SK-N-SH (cell line): ENCODE data around the gene POU2F3. TPM values are rescaled to one million over a fixed set of nuclear protein-coding genes. Genes with fewer than 3 reads are reported as not detected.

Experiments
- CTCF ChIA-PET: fragments of 300-600, 350-600 bp; formaldehyde crosslinking; extraction: SDS; loops from one replicate; lab custom pipeline; 2021; lab: Yijun Ruan, JAX
- POLR2A ChIA-PET: fragments of 350-600 bp; sonication (Branson Sonifier 250); formaldehyde crosslinking; extraction: SDS; loops from one replicate; lab custom pipeline; 2020; ENCODE audit warnings: antibody characterized with exemption, inconsistent platforms; lab: Yijun Ruan, JAX
- DNase-seq: peaks from one replicate; pipeline ENCODE4 v3.0.0; 2012
- H2AFZ ChIP-seq: fragments of 200-600 bp; sonication (generic); 2 replicates; pipeline ENCODE4 v1.8.1; 2016; ENCODE audit warnings: antibody characterized with exemption, mild to moderate bottlenecking, low read depth
- H3F3A ChIP-seq: fragments of 200-600 bp; sonication (generic); replicated peaks from 2 replicates; pipeline ENCODE3; 2016; ENCODE audit warnings: antibody characterized with exemption, mild to moderate bottlenecking; ENCODE audit not compliant: insufficient read depth
- H3K27ac ChIP-seq, 2 experiments: fragments of 200-500 bp in 1 of 2; fragments of 200-600 bp in 1 of 2; sonication (Bioruptor generic) in 1 of 2; sonication (generic), shearing (Covaris generic) in 1 of 2; 2 replicates each; pipeline versions ENCODE4 v1.5.1 to v1.6.1; 2014 to 2016; ENCODE audit warnings: low read depth in 2 of 2, inconsistent platforms in 1 of 2, low read length in 1 of 2, mild to moderate bottlenecking in 1 of 2, mixed read lengths in 1 of 2
- H3K27me3 ChIP-seq: fragments of 200-600 bp; sonication (generic), shearing (Covaris generic); 2 replicates; pipeline ENCODE4 v1.6.1; 2016; ENCODE audit warnings: mixed run types; ENCODE audit not compliant: insufficient read depth
- H3K36me3 ChIP-seq, 2 experiments: fragments of 200-500 bp in 1 of 2; fragments of 200-600 bp in 1 of 2; sonication (Bioruptor generic) in 1 of 2; sonication (generic) in 1 of 2; replicated peaks in 1 of 2; 2 replicates each; pipeline versions ENCODE3 to v1.5.1; 2014 to 2016; ENCODE audit warnings: low read length in 1 of 2, mild to moderate bottlenecking in 1 of 2; ENCODE audit not compliant: insufficient read depth in 2 of 2, control insufficient read depth in 1 of 2
- H3K4me1 ChIP-seq, 2 experiments: fragments of 200-500 bp in 1 of 2; fragments of 200-600 bp in 1 of 2; sonication (Bioruptor generic) in 1 of 2; sonication (generic), shearing (Covaris generic) in 1 of 2; 2 replicates each; pipeline versions ENCODE4 v1.5.1 to v1.6.1; 2014 to 2016; ENCODE audit warnings: low read depth in 1 of 2, low read length in 1 of 2, mixed run types in 1 of 2; ENCODE audit not compliant: insufficient read depth in 2 of 2, control insufficient read depth in 1 of 2
- H3K4me2 ChIP-seq: fragments of 200-600 bp; sonication (generic), shearing (Covaris generic); 2 replicates; pipeline ENCODE4 v1.6.1; 2017; ENCODE audit warnings: mixed run types
- H3K4me3 ChIP-seq, 2 experiments: fragments of 200-500 bp in 1 of 2; fragments of 200-600 bp in 1 of 2; sonication (Bioruptor generic) in 1 of 2; sonication (generic), shearing (Covaris generic) in 1 of 2; 2 replicates each; pipeline versions ENCODE4 v1.5.1 to v1.8.1; 2014 to 2016; ENCODE audit warnings: low read depth in 2 of 2, inconsistent platforms in 1 of 2, low read length in 1 of 2, mild to moderate bottlenecking in 1 of 2, mixed read lengths in 1 of 2, moderate library complexity in 1 of 2
- H3K79me2 ChIP-seq: fragments of 200-600 bp; sonication (generic); 2 replicates; pipeline ENCODE4 v1.8.1; 2017; ENCODE audit warnings: mild to moderate bottlenecking; ENCODE audit not compliant: insufficient read depth
- H3K9ac ChIP-seq: fragments of 200-600 bp; sonication (generic); 2 replicates; pipeline ENCODE4 v1.6.1; 2017; ENCODE audit warnings: mixed run types
- H3K9me2 ChIP-seq: fragments of 200-600 bp; sonication (generic); 2 replicates; pipeline ENCODE4 v1.6.1; 2017; ENCODE audit warnings: mixed run types
- H3K9me3 ChIP-seq: fragments of 200-600 bp; sonication (generic); 2 replicates; pipeline ENCODE4 v1.6.1; 2017; ENCODE audit warnings: mixed run types, mild to moderate bottlenecking, moderate library complexity
- H4K20me1 ChIP-seq: fragments of 200-600 bp; sonication (generic); 2 replicates; pipeline ENCODE4 v1.6.1; 2017; ENCODE audit warnings: mild to moderate bottlenecking, mixed run types; ENCODE audit not compliant: insufficient read depth
- ELF1 ChIP-seq: IDR thresholded peaks from 2 replicates; pipeline ENCODE4 v1.4.0; 2012
- EP300 ChIP-seq, 2 experiments: IDR thresholded peaks; 2 replicates each; pipeline versions ENCODE4 v1.4.0 to v1.6.1; 2012; ENCODE audit warnings: borderline replicate concordance in 1 of 2, low read depth in 1 of 2, low read length in 1 of 2
- FOSL2 ChIP-seq: IDR thresholded peaks from 2 replicates; pipeline ENCODE4 v1.4.0; 2012; ENCODE audit warnings: low read depth, mild to moderate bottlenecking, moderate library complexity, borderline replicate concordance
- IRF3 ChIP-seq: fragments of 150-350 bp; IDR thresholded peaks from 2 replicates; pipeline ENCODE4 v1.6.1; 2016; ENCODE audit warnings: mild to moderate bottlenecking, low read depth, low read length
- JUND ChIP-seq: IDR thresholded peaks from 2 replicates; pipeline ENCODE4 v1.4.0; 2012
- NFIC ChIP-seq: IDR thresholded peaks from 2 replicates; pipeline ENCODE4 v1.4.0; 2012; ENCODE audit warnings: borderline replicate concordance
- RFX5 ChIP-seq: IDR thresholded peaks from 2 replicates; pipeline ENCODE4 v1.6.1; 2012; ENCODE audit warnings: mild to moderate bottlenecking, improper control_type of control experiment, low read length
- SIN3A ChIP-seq: IDR thresholded peaks from 2 replicates; pipeline ENCODE4 v1.6.1; 2012; ENCODE audit warnings: low read depth, mild to moderate bottlenecking, low read length, moderate library complexity, borderline replicate concordance
- TCF12 ChIP-seq: IDR thresholded peaks from 2 replicates; pipeline ENCODE4 v1.4.0; 2012
- WGBS: methylation state at CpG from one replicate; pipeline ENCODE4 v1.1.6; 2017; ENCODE audit warnings: low lambda C conversion rate; 5-methylcytosine and 5-hydroxymethylcytosine counted together
- polyA plus RNA-seq, 3 experiments: library from polyadenylated mRNA; depleted of rRNA; stranded (reverse); fragments of >200 nt; gene quantifications; 2 replicates each; pipeline ENCODE4 v1.2.3, GENCODE V29; 2012
- TF ChIP-seq, protein P1 (sequence below): fragments of 200-600 bp; sonication (generic); IDR thresholded peaks from 2 replicates; pipeline ENCODE4 v1.6.1; 2017; ENCODE audit warnings: antibody characterized with exemption, mild to moderate bottlenecking, moderate library complexity
- TF ChIP-seq, protein P2 (sequence below): IDR thresholded peaks from 2 replicates; pipeline ENCODE4 v1.4.0; 2012; ENCODE audit warnings: low read depth, borderline replicate concordance

Gene POU2F3
- polyA plus RNA-seq, 1 of the 3 experiments (the other 2 are of a cell fraction) = 0.02 TPM

DNA sequence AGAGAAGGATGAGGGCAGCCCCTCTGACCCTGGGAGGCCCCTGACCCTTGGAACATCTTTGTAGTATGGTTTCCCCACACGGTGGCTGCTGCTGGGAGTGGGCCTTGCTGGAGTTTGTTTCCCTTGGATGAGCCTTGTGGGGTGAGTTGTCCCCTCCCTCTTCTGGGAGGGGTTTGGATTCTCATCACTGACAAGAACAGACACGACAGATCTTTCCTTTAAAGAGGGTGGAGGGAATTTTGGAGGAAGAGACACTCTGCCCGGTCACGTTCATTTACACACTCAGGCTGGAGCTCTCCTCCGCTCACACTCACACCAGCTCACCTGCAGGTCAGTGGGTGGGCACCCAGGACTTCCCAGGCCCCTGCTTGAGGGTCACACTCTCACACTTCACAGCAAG is 31.7 kb downstream of the POU2F3 start:
- Histone ChIP-seq H3K9ac (no peak overlapping the region), H3K36me3 (no peaks in the 10 kb centered on the region), H3K79me2 (no peaks in the 10 kb centered on the region), H3F3A (no peaks in the 10 kb centered on the region), H3K4me3 (no peak overlapping the region), H3K9me2 (no peaks in the 10 kb centered on the region), H2AFZ (no peak overlapping the region), H3K9me3 (no peaks in the 10 kb centered on the region), H3K27ac (no peak overlapping the region), H3K4me1 (no peaks in the 10 kb centered on the region), H3K4me2 (no peak overlapping the region), H3K27me3 (no peaks in the 10 kb centered on the region; the same call in 1 of the 2 replicates), H4K20me1 (no peaks in the 10 kb centered on the region)
- TF ChIP-seq NFIC = no peak
- TF ChIP-seq IRF3 = no peak
- TF ChIP-seq EP300 (IDR thresholded peaks at IDR 0.05; ENCODE audit: borderline replicate concordance in 1 of 2, low read depth in 1 of 2, low read length in 1 of 2) = no peak
- TF ChIP-seq, protein P1, sequence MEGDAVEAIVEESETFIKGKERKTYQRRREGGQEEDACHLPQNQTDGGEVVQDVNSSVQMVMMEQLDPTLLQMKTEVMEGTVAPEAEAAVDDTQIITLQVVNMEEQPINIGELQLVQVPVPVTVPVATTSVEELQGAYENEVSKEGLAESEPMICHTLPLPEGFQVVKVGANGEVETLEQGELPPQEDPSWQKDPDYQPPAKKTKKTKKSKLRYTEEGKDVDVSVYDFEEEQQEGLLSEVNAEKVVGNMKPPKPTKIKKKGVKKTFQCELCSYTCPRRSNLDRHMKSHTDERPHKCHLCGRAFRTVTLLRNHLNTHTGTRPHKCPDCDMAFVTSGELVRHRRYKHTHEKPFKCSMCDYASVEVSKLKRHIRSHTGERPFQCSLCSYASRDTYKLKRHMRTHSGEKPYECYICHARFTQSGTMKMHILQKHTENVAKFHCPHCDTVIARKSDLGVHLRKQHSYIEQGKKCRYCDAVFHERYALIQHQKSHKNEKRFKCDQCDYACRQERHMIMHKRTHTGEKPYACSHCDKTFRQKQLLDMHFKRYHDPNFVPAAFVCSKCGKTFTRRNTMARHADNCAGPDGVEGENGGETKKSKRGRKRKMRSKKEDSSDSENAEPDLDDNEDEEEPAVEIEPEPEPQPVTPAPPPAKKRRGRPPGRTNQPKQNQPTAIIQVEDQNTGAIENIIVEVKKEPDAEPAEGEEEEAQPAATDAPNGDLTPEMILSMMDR = no peak
- TF ChIP-seq RFX5 = no peak
- TF ChIP-seq, protein P2, sequence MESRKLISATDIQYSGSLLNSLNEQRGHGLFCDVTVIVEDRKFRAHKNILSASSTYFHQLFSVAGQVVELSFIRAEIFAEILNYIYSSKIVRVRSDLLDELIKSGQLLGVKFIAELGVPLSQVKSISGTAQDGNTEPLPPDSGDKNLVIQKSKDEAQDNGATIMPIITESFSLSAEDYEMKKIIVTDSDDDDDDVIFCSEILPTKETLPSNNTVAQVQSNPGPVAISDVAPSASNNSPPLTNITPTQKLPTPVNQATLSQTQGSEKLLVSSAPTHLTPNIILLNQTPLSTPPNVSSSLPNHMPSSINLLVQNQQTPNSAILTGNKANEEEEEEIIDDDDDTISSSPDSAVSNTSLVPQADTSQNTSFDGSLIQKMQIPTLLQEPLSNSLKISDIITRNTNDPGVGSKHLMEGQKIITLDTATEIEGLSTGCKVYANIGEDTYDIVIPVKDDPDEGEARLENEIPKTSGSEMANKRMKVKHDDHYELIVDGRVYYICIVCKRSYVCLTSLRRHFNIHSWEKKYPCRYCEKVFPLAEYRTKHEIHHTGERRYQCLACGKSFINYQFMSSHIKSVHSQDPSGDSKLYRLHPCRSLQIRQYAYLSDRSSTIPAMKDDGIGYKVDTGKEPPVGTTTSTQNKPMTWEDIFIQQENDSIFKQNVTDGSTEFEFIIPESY = no peak
- no peak for TF ChIP-seq TCF12
- WGBS = 78% methylated on average over 4 of the region's 5 CpGs
- no peak for DNase-seq
- CTCF ChIA-PET = no interaction called here
- POLR2A ChIA-PET = no interaction called here

DNA sequence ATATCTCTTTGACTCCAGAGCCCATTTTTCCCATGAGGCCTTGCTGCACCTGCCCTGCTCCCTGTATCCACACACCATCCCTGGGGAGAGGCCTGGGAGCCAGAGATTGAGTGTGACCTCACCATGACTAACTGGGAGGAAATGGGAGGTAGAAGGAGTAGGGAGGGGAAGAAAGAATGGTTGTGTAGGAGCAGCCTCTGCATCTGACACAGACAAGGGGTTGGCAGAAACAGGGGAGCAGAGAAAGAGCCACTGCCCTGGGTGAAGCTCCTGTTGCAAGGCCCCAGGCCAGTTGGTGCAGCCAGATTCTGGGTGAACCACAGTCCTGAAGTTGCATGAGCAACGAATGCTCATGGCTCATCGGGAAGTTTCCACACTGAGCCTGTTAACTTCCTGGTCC is 32.4 kb downstream of the POU2F3 start:
- Histone ChIP-seq H4K20me1 (no peaks in the 10 kb centered on the region), H3K9ac (no peak overlapping the region), H3K4me1 (no peaks in the 10 kb centered on the region), H3K9me3 (no peaks in the 10 kb centered on the region), H3K9me2 (no peaks in the 10 kb centered on the region), H3K27me3 (no peaks in the 10 kb centered on the region; the same call in 1 of the 2 replicates)
- TF ChIP-seq TCF12 (peak; percentile 48; the same call in 1 of the 2 replicates), ELF1 (no peak), FOSL2 (peak; percentile 81), JUND (peak; percentile 31; the same call in 1 of the 2 replicates), SIN3A (no peak)
- TF ChIP-seq, all 33 proteins: peak for 3
- H3K27ac ChIP-seq = no peak overlapping the region
- H3K4me3 ChIP-seq = no peak overlapping the region
- ChIA-PET CTCF (no interaction called here), POLR2A (no interaction called here)
- H2AFZ ChIP-seq = peak overlapping the region; percentile 63; the same call in 1 of the 2 replicates
- DNase-seq = no peak
- WGBS = 90% methylated on average over 2 of the region's 2 CpGs
- no peaks in the 10 kb centered on the region for H3K36me3 ChIP-seq
- H3K4me2 ChIP-seq = no peak overlapping the region
- H3F3A ChIP-seq = no peaks in the 10 kb centered on the region
- H3K79me2 ChIP-seq = no peaks in the 10 kb centered on the region
